Nephron (organoid): ENCODE data around the gene ARMC12.

ENCODE experiments used
- H3K27ac Mint-ChIP-seq, 3 experiments: 2 replicates each; pipeline ENCODE4 v1.8.0; 2020; ENCODE audit warnings: mixed read lengths in 3 of 3, mild to moderate bottlenecking in 2 of 3, moderate library complexity in 1 of 3
- H3K27me3 Mint-ChIP-seq: 2 replicates; pipeline ENCODE4 v1.8.0; 2021; ENCODE audit warnings: low read depth, mild to moderate bottlenecking, moderate library complexity, mixed read lengths
- H3K36me3 Mint-ChIP-seq: 2 replicates; pipeline ENCODE4 v1.8.0; 2020; ENCODE audit warnings: low read depth, mixed read lengths
- H3K4me1 Mint-ChIP-seq: 2 replicates; pipeline ENCODE4 v1.8.0; 2020; ENCODE audit warnings: mixed read lengths
- H3K4me3 Mint-ChIP-seq, 3 experiments: 2 replicates each; pipeline ENCODE4 v1.8.0; 2020; ENCODE audit warnings: mild to moderate bottlenecking in 3 of 3, mixed read lengths in 3 of 3, moderate library complexity in 2 of 3
- H3K9me3 Mint-ChIP-seq: 2 replicates; pipeline ENCODE4 v1.8.0; 2020; ENCODE audit warnings: mixed read lengths
- TF ChIP-seq, protein P1 (sequence below), 3 experiments: fragments of 200-600 bp; sonication (generic); IDR thresholded peaks; one replicate each; pipeline ENCODE4 v1.5.0; 2021; ENCODE audit warnings: antibody characterized with exemption in 3 of 3; ENCODE audit not compliant: unreplicated experiment in 3 of 3

The ARMC12 gene

GRCh38 chr6:35777356-35778102, 40.7 kb downstream of the ARMC12 start:
- Mint-ChIP-seq H3K4me1 (no peaks in the 10 kb centered on the region), H3K27ac (peak overlapping the region in 1 of 3 experiments; percentile 38), H3K9me3 (no peaks in the 10 kb centered on the region), H3K36me3 (no peaks in the 10 kb centered on the region), H3K4me3 (peak overlapping the region; percentile 80 to 87 (median 82)), H3K27me3 (peaks cover 23% of the 10 kb centered on the region)
- TF ChIP-seq, protein P1, sequence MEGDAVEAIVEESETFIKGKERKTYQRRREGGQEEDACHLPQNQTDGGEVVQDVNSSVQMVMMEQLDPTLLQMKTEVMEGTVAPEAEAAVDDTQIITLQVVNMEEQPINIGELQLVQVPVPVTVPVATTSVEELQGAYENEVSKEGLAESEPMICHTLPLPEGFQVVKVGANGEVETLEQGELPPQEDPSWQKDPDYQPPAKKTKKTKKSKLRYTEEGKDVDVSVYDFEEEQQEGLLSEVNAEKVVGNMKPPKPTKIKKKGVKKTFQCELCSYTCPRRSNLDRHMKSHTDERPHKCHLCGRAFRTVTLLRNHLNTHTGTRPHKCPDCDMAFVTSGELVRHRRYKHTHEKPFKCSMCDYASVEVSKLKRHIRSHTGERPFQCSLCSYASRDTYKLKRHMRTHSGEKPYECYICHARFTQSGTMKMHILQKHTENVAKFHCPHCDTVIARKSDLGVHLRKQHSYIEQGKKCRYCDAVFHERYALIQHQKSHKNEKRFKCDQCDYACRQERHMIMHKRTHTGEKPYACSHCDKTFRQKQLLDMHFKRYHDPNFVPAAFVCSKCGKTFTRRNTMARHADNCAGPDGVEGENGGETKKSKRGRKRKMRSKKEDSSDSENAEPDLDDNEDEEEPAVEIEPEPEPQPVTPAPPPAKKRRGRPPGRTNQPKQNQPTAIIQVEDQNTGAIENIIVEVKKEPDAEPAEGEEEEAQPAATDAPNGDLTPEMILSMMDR (IDR thresholded peaks at IDR 0.05; ENCODE audit: unreplicated experiment in 3 of 3) = no peak

DNA sequence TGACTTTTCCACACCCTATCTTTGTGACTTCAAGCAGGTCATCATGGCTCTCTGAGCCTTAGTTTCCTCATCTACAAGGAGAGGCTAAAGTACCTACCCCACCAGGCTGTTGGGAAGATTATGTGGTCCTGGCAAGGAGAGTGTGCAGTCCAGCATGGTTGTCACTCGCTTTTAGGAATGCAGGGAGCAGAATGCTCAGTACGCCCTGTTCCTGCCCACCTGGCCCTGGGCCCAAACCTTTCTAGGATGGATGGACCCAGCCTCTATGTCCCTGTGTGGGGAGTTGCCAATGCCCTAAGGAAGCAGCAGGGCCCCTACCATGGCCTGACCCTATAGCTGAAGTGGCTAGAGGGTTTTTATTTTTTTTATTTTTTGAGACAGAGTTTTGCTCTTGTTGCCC, 41.6 kb downstream of the ARMC12 start:
- Mint-ChIP-seq H3K9me3 (no peaks in the 10 kb centered on the region), H3K27me3 (peaks cover 23% of the 10 kb centered on the region), H3K36me3 (no peaks in the 10 kb centered on the region), H3K27ac (no peak overlapping the region), H3K4me1 (no peaks in the 10 kb centered on the region), H3K4me3 (peak overlapping the region; percentile 3 to 60 (median 47))
- TF ChIP-seq, protein P1 (IDR thresholded peaks at IDR 0.05; ENCODE audit: unreplicated experiment in 3 of 3) = no peak

DNA sequence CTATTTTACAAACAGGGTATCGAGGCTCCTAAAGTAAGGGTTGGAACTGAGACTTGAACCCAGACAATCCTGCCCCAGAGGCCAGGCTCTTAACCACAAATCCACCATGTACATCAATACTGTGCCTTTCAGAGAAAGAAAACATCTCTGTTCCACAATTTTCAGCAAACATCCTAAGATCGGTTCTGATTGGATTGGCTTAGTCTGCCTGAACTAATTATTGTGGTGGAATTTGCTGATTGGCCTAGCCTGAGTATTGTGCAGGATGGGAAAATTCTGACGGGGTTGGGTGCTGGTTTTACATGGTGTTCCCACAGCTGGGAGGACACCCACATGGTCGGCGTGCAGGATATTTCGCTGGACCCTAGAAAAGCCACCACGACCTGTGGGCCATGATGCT, 43.9 kb downstream of the ARMC12 start, which contains the start of gene CLPSL1:
Gene CLPSL1, plus strand, starts transcription at position 301 of the 400 bp plus-strand sequence. Its CDS starts 92 bp downstream, at position 393.
- TF ChIP-seq, protein P1 (IDR thresholded peaks at IDR 0.05; ENCODE audit: unreplicated experiment in 3 of 3) = no peak
- H3K27me3 Mint-ChIP-seq = peaks cover 23% of the 10 kb centered on the region
- H3K27ac Mint-ChIP-seq = no peak within 1 kb of the TSS
- H3K4me1 Mint-ChIP-seq = no peaks in the 10 kb centered on the region
- H3K9me3 Mint-ChIP-seq = no peaks in the 10 kb centered on the region
- H3K36me3 Mint-ChIP-seq = no peaks in the 10 kb centered on the region
- no peak within 1 kb of the TSS for H3K4me3 Mint-ChIP-seq

DNA sequence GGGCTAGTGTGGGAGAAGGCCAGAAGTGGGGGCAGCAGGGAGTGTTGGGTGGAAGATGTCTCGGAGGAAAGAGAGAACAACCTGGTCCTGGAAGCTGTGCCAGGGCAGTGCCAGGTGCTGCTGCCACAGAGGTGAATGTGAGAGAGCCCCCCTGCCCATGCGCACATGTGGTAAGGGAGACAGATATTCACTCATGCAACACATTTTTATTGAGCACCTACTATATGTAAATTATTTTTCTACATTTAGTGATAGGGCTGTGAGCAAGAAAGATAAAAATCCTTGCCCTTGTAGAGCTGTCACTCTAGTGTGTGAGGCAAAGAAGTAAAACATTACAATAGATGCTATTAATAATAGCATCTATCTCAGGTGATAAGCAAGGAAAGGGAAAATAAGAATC, 44.5 kb downstream of the ARMC12 start:
- H3K4me1 Mint-ChIP-seq = no peaks in the 10 kb centered on the region
- TF ChIP-seq, protein P1 (IDR thresholded peaks at IDR 0.05; ENCODE audit: unreplicated experiment in 3 of 3) = no peak
- H3K4me3 Mint-ChIP-seq = no peak overlapping the region
- H3K27ac Mint-ChIP-seq = no peak overlapping the region
- peaks cover 26% of the 10 kb centered on the region for H3K27me3 Mint-ChIP-seq
- no peaks in the 10 kb centered on the region for H3K9me3 Mint-ChIP-seq
- no peaks in the 10 kb centered on the region for H3K36me3 Mint-ChIP-seq

DNA sequence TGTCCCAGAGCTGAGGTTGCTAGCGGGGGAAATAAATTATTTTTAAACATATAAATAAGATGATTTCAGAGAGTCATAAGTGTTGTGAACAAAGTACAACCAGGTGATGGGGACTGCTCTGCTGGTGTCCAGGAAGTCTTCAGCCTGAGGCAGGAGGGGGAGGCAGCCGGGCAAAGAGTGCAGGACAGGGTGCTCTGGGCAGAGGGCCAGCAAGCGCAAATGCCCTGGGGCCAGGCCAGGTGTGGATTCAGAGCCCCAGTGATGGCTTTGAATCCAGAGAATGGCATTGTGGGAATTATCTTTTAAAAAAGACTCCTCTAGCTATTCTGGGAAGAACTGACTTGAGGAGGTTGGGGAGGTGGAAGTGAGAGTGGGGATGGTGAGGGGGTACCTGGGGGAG, 45.6 kb downstream of the ARMC12 start:
- TF ChIP-seq, protein P1 (IDR thresholded peaks at IDR 0.05; ENCODE audit: unreplicated experiment in 3 of 3) = no peak
- Mint-ChIP-seq H3K36me3 (no peaks in the 10 kb centered on the region), H3K4me1 (no peaks in the 10 kb centered on the region), H3K9me3 (no peaks in the 10 kb centered on the region), H3K27ac (no peak overlapping the region), H3K27me3 (peaks cover 35% of the 10 kb centered on the region), H3K4me3 (no peak overlapping the region)

DNA sequence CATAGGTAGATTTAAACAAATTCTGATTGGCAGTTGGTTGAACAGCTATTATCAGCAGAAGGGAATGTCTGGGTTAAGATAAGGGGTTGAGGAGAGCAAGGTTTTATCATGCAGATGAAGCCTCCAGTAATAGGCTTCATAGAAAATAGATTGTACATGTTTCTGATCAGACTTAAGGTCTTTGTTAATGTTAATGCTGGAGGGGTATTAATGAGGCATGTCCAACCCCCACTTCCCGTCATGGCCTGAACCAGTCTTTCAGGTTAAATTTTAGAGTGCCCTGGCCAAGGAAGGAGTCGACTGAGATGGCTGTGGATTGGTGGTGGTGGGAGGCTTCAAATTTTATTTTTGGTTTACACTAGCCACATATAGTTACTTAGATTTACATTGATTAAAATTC, 47.4 kb downstream of the ARMC12 start:
- Mint-ChIP-seq H3K4me3 (no peak overlapping the region), H3K27me3 (peaks cover 44% of the 10 kb centered on the region), H3K9me3 (no peaks in the 10 kb centered on the region), H3K27ac (no peak overlapping the region), H3K36me3 (no peaks in the 10 kb centered on the region), H3K4me1 (no peaks in the 10 kb centered on the region)
- TF ChIP-seq, protein P1 (IDR thresholded peaks at IDR 0.05; ENCODE audit: unreplicated experiment in 3 of 3) = no peak
